GOT3 (cell line): ENCODE results near the gene VSTM4.

Experiments used
- DNase-seq: peaks from one replicate; lab custom pipeline; 2025; ENCODE audit warnings: mixed read lengths; lab: John Stamatoyannopoulos, UW

Gene VSTM4

DNA sequence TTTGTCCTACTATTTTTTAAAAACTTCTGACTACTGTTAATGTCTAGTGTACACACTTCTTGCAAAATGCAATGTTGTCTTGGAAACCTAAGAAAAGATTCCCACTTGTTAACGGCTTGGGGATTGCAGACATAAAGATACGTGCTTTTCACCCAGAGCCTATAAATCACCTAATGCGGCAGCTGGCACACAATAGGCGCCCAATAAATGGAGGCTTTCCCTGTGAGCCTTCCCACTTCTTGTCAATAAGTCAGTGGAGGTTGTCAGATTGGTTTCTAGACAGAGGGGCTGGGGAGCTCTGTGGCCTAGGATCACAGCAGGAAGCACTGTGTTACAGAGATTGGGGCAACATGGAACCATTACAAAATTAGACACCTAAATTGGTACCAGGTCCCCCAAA is 74.7 kb downstream of the VSTM4 start:
- no peak for DNase-seq

DNA sequence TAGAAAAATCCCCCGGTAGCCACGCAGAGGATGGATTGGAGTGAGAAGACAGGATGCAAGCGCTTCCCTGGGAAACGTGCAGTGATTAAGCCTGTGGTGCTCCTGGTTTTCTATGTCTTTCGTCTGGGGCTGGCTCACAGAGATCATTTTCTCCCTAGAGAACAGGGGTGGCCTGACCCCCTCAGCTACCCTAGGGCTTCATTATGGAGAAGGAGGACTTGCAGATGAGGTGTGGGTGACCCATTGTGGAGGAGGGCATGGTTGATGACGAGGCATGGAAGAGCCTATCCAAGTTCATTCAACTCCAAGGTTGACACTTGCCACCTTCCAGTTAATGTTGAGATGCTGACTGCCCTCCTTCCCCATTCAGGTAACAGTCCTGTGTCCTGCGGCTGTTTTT is 75.9 kb downstream of the VSTM4 start:
- DNase-seq = no peak

DNA sequence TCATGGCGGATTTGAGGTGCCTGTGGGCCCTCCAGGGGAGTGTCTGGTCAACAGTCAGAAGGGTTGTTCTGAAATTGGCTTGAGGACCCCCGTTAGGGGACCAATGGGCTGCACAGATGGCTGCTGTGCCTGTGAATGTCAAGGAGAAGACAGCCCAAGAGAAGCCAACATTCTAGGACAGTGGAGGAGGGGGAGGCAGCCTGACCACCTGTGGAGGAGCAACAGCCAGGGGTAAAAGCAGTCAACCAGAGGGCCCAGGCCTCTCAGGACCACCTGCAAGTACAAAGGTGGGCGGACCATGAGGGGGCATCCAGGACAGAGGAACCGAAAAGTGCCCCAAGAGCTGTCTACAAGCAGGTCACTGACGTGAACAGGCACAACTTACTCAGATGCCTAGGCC is 76.6 kb downstream of the VSTM4 start:
- no peak for DNase-seq

DNA sequence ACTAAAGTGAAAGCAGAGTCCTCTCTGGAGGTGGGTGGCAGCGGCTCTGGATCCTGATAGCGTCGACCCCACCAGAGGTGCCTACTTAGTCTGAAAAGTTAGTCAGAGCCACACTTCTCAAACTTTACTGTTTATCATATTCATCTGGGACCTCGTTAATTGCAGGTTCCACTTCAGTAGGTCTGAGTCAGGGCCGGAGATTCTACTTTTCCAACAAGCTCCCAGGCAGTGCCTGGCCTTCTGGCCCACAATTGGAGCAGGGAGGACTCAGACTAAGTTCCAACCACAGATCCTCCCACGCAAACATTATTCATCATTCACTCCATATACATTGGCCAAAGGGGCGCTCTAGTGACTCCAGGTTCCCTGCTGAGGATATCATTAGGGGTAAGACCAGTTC is 78.1 kb downstream of the VSTM4 start:
- DNase-seq = no peak

DNA sequence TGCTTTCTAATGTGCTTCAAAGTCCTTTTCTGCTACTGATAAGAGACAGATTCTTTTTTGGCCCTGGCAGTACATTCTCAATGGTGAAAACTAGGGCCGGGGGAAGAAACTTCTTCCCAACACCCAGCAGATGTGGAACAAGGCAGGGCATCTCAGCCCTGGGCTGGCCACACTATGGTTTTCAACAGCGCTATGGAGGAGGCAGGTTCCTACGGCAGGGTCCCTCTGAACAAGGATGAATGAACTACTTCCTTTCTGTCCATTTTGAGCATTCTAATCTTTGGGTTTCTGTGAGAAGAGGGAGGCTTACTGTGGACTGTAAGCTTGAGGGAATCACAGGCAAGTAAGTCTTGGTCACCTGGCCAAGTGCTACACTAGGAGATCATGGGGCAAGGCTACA is 78.7 kb downstream of the VSTM4 start:
- no peak for DNase-seq

- no peak for DNase-seq
These were observed 79.4 kb downstream of the VSTM4 start for GRCh38 chr10:49035920-49036319.

DNA sequence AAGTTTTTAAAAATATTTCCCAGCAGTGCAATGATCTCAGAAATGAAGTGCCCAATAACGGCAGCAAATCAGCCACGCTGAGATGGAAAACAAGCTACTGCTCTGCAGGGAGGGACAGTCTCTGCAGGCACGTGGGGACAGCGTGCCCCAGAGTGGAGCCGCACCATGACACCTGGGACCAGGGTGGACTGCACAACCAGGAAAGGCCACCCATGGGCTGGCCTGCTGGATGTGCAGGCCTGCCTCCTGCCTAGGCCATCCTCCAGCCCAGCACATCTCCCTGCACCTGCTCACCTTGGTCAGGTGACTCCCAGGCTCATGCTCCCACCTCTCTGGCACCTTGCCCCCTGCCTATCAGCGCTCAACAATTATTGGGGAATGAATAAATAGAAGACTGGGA is 80.4 kb downstream of the VSTM4 start:
- DNase-seq = no peak

- no peak for DNase-seq
These were observed 81.4 kb downstream of the VSTM4 start for GRCh38 chr10:49033939-49034338.

DNA sequence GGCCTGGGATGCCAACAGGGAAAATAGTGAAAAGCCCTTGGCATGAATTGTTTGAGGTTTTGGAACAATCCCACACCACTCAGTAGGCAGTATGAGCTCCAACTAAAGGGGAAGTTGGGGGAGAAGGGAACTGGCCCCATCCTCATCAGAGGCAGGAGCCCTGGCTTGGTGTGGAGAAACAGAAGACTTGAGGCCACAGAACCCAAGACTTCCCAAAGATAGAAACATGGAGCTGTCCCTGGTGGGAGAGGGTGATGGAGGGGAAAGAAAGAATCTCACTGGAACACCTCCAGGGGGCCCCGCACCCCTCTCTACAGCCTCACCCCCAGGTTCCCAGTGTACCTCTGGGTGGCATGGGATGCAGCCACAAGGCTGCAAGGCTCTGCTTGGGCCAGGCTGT is 85.7 kb downstream of the VSTM4 start:
- no peak for DNase-seq

- DNase-seq = no peak
These were observed 86.7 kb downstream of the VSTM4 start for GRCh38 chr10:49028639-49029038.

GRCh38 chr10:49025347-49025983 is 89.9 kb downstream of the VSTM4 start:
- no peak for DNase-seq

DNA sequence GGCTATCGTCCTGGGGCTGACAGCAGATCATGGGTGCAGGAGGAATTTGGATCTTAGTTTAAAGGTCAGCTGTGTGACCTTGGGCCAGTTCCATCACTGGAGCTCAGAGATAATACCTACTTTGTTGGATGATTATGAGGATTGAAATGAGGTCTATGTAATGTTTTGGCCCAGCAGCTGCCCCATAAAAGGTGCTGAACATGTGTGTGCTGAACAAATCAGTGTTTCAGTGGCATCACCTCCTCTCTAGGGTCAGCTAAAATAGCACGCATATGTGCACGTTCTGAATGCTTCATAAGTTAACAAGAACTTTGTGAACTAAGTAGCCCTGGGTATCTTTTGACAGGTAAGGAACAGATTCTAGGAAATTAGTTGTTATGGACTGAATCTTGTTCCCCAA is 90.8 kb downstream of the VSTM4 start:
- no peak for DNase-seq

- no peak for DNase-seq
These were observed 91.6 kb downstream of the VSTM4 start for GRCh38 chr10:49023752-49024151.

DNA sequence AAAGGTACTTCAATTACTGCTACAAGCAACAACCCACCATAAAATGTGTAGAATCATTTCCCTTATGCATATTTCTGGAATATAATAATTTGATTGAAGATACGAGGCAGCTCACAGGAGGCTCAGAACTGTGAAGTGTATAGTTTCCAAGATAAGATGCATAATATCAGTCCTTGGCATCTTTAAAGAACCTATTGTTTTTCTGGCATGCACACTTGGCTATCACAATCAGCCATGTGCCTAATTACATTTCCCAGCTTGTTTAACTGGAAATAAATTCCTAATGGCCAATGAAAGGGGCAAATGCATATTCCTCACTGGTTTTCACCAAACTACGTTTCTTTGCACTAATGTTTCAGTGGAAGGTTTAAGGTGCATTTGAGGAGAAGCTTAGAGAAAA is 92.3 kb downstream of the VSTM4 start:
- DNase-seq = no peak

DNA sequence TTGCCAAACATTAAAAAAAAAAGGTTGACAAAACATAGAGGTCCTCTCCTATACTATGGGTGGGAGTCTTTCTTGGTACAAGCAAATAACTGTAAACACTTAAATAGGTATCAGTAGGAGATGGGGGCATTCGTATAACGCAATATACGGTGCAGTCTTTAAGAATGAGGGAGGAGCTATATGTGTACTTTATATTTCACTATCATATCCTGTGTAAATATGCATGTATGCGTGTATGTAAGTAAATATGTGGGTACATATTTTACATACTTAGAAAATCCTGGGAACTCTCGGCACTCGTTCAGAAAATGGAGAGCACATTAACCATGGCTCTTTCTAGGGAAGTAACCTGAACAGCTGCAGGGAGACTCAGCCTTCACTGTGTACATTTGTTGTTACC is 93.6 kb downstream of the VSTM4 start:
- no peak for DNase-seq

DNA sequence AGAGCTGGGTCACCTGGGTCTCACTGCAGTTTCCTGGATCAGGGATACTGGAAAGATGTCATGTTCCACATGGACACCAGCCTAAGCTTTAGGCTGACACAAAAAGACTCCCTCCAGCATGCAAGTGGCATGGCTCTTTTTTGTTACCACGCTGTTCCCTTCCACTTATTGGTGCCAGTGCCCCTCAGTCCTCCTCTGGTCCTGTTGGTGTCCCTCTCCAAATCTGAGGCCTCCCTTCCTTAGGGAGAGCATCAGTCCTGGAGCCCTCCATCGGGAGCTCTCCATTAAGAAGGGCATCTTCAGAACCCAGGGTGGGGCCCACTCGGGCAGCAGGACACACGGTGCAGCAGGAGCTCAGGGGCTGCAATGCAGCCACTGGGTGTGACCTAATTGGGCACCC is 99.6 kb downstream of the VSTM4 start:
- DNase-seq = no peak

GRCh38 chr10:49012603-49013002 is 102.7 kb downstream of the VSTM4 start:
- DNase-seq = no peak

DNA sequence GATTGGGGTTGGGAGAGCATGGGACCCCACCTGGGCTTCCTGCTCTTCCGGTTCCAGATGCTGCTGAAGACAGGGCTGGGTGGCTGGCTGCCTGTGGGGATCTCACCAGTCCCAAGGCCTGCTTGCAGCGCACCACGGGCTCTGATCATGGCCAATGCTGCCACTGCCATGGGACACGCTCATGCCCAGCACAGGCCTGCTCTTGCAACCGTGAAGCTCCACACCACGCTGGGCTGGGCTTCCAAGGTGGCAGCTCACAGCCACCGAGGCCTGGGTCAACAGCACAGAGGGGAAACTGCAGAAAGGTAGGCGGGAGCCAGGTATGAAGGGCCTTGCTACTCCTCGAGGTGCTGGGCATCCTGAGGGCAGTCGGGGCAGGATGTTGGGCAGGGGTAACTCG is 103.6 kb downstream of the VSTM4 start:
- DNase-seq = no peak

GRCh38 chr10:49010865-49011264 is 104.5 kb downstream of the VSTM4 start:
- DNase-seq = no peak

DNA sequence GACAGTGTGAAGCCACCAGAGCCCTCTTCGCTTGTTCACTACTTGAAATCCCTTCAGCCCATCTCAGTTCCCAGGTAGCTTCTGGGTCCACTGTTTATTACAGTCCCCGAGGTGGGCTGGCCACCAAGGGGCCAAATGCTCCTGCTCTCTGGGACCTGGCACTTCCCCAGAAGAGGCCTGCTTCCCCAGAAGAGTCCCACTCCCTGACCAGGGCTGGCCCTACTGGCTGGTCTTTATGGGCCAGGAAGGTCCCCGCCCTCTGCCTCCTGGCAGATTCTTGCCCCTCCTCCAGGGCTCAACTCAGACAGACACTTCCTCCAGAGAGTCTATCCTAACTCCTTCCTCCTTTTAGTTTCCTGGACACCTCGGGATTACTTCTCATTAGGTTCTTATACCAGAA is 105.0 kb downstream of the VSTM4 start:
- no peak for DNase-seq

- DNase-seq = no peak
These were observed 105.9 kb downstream of the VSTM4 start for GRCh38 chr10:49009199-49009979.

GRCh38 chr10:49008505-49009198 is 106.7 kb downstream of the VSTM4 start:
- DNase-seq = no peak

- DNase-seq = no peak
These were observed 107.2 kb downstream of the VSTM4 start for GRCh38 chr10:49008091-49008490.
